ENCODE measurements around the gene RASGEF1B.
A peak's percentile ranks its signal among the peaks of the same experiment; 100 is the strongest.

RASGEF1B gene

DNA sequence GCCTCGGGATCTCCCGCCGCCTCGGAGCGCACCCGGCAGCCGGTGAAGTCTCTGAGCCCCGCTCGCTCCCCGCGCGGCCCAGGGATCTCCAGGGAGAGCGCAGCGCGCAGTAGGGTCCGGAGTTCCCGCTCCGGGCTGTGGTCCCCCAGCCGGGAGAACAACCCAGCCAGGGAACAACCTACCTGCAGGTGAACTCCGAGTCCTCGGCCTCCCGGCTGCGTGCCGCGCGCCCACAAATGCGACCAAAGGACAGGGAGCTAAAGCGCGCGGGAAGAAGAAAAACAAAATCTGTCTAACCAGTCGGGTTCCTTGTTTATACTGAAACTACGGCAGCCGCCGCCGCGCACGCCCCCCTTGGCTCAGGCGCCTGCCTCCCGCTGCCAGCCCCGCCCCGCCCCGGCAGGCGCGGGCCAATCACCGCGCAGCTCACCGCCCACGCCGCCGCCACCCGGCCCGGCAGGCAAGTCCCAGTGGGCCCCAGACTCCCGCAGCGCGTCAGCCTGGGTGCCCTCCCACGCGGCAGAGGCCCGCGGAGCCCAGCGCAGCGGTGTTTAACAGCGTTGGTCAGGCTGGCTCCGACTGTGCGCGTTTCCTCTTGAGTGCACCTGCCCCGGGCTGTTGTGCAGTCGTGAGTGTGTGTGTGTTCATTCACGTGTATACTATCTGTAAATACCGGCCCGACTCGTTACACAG is at the start of gene RASGEF1B:
RASGEF1B (minus strand) TSS at position 320 of the 693 bp plus-strand sequence. CDS start 12,399 bp downstream, outside the sequence.
- DNase-seq: peak; percentile 82

- DNase-seq: no peak
Measured at GRCh38 chr4:81519856-81520255, 48.1 kb upstream of the RASGEF1B start.

DNA sequence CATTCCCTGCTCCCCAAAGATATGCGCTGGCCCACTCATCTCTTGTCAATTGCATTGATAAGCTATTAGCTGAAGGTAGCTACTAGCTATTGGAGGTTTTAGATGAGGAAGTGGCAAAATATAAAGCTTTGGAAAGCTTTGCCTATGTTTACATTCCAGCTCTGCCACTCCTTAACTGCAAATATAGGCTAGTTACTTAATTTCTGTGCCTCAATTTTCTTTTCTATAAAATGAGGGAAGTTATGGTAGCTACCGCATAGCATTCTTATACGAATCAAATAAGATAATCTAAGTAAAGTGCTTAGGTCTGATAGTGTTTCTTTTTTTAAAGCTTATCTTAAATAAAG is 47.7 kb upstream of the RASGEF1B start:
- no peak for DNase-seq

DNA sequence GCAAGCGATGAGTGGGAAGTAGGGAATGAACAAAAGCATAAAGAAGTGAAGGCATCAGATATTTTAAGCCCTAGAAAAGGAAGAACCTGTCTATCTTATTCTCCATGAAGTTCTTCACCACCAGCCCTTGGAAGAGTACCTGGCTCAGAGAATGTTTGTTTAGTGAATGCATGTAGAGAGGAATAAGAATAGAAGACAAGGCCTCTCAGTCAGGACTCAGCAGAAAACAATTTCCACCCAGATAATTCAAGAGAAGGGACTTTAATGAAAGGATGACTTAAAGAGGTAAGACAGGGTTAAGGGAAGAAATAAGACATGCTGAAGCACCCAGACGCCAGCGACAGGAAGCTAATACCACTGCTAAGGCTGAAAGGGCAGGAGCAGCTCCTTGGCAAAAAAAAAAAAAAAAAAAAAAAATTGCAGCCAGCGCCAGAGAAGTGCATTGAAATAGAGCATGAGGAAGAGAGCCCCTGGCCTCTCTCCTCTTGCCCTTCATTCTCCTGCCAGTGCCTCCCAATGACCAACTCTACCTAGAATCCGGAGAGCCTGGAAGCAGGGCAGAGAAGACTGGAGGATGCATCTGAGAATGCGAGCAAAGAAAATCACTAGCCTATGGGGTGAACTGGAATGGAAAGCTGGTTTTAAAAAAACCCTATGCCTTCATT is 47.2 kb upstream of the RASGEF1B start:
- no peak for DNase-seq

- DNase-seq: no peak
Measured at GRCh38 chr4:81516241-81516640, 44.5 kb upstream of the RASGEF1B start.

GRCh38 chr4:81512757-81513501 is 41.2 kb upstream of the RASGEF1B start:
- no peak for DNase-seq

GRCh38 chr4:81512001-81512756 is 40.5 kb upstream of the RASGEF1B start:
- no peak for DNase-seq

- DNase-seq: no peak
Measured at GRCh38 chr4:81510643-81511178, 39.0 kb upstream of the RASGEF1B start.

- DNase-seq: no peak
Measured at GRCh38 chr4:81509822-81510221, 38.1 kb upstream of the RASGEF1B start.

GRCh38 chr4:81509191-81509590 is 37.5 kb upstream of the RASGEF1B start:
- no peak for DNase-seq

- DNase-seq: no peak
Measured at GRCh38 chr4:81508411-81509185, 36.9 kb upstream of the RASGEF1B start.

GRCh38 chr4:81507530-81507929 is 35.8 kb upstream of the RASGEF1B start:
- DNase-seq: no peak

DNA sequence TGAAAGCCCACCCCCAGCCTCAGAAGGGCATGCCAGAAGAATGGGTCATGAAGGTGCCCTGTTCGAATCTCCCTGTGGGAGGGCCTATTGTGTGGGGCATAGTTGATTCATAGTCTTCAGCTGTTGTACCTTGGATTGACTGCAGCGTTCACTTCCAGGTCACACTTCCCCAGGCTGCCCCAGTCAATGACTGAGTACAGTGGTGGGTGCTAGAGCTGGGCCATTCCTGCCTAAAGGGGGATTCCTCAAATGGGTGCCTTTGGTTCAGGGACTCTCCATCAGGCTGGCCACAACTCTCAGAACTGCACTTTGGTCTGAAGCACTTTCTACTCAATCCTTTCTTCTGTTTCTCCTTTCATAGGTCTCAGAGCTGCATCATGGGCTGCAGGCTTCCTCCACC is 35.0 kb upstream of the RASGEF1B start:
- no peak for DNase-seq

GRCh38 chr4:81505726-81506125 is 34.0 kb upstream of the RASGEF1B start:
- DNase-seq: no peak

- DNase-seq: no peak
Measured at GRCh38 chr4:81505004-81505598, 33.4 kb upstream of the RASGEF1B start.

GRCh38 chr4:81504112-81505003 is 32.7 kb upstream of the RASGEF1B start:
- DNase-seq: peak; percentile 27

DNA sequence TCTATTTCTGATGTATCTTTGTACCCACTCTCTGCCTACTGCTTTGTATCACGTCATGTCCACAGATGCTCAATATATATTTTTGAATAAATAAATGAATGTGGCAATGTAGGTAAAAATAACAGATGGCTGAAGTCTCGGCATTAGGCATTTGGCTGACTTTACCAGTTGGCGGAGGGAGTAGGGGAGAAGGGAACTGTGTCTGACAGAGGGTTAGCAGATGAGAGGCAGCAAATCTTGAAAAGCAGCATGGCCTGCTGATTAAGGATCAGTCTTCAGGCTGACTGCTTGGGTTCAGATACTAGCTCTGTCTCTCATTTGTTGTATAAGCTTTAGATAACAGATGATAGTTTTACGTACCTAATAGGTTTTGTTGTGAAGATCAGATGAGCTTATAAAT is 31.9 kb upstream of the RASGEF1B start:
- peak; percentile 73 for DNase-seq

- DNase-seq: no peak
Measured at GRCh38 chr4:81502564-81502963, 30.9 kb upstream of the RASGEF1B start.

- peak; percentile 91 for DNase-seq
Measured at GRCh38 chr4:81499840-81500239, 28.1 kb upstream of the RASGEF1B start.

- no peak for DNase-seq
Measured at GRCh38 chr4:81498551-81499099, 26.9 kb upstream of the RASGEF1B start.

Measured in NCI-H2171 treated with DMSO at 0.1 percent for 48 hours (cell line).